ENCODE measurements around the gene SMIM20. TPM values are rescaled to one million over a fixed set of nuclear protein-coding genes. Genes with fewer than 3 reads are reported as not detected.

Gene SMIM20
- total and polyA plus RNA-seq, 2 of the 4 experiments (the other 2 are of a cell fraction) = 13.6 to 23.1 TPM

GRCh38 chr4:25978327-25978726 is 64.3 kb downstream of the SMIM20 start:
- H3K56ac ChIP-seq (ENCODE audit: extremely low read depth, insufficient read depth, low read length) = no peak overlapping the region
- 0 out of 2 replicates have a peak, but pooled peaks cover 2% of the 10 kb centered on the region for H3K4me1 ChIP-seq (ENCODE audit: control insufficient read depth, insufficient read depth, low read length)
- TF ChIP-seq USF2 (IDR thresholded peaks at IDR 0.05; ENCODE audit: low read depth, low read length) = no peak
- TF ChIP-seq NFE2L2 (IDR thresholded peaks at IDR 0.05; ENCODE audit: low read depth, low read length) = no peak
- TF ChIP-seq CHD1 (IDR thresholded peaks at IDR 0.05; ENCODE audit: low read depth, low read length) = no peak
- no peak for TF ChIP-seq CTCF (conservative IDR thresholded peaks at IDR 0.05; ENCODE audit: low read depth, low read length)
- TF ChIP-seq MXI1 (IDR thresholded peaks at IDR 0.05; ENCODE audit: borderline replicate concordance, low read depth, low read length) = no peak
- TF ChIP-seq RFX5 (IDR thresholded peaks at IDR 0.05; ENCODE audit: low read depth, low read length) = no peak
- TF ChIP-seq ELK1 (IDR thresholded peaks at IDR 0.05; ENCODE audit: borderline replicate concordance, low read depth, low read length) = no peak
- no peak for TF ChIP-seq POLR2A (IDR thresholded peaks at IDR 0.05; ENCODE audit: low read depth, low read length)
- TF ChIP-seq CEBPB (IDR thresholded peaks at IDR 0.05; ENCODE audit: low read depth, low read length) = no peak
- no peak for TF ChIP-seq RCOR1 (IDR thresholded peaks at IDR 0.05; ENCODE audit: insufficient replicate concordance, low read length)
- DNase-seq = no peak
- H3K18ac ChIP-seq (ENCODE audit: low read depth, low read length) = no peak overlapping the region
- H4K8ac ChIP-seq (ENCODE audit: low read depth in 2 of 2, low read length in 2 of 2) = no peak overlapping the region
- H3K27ac ChIP-seq (ENCODE audit: insufficient read depth, low read length) = no peak overlapping the region
- intact Hi-C loops (cut with micrococcal nuclease) = no loop called here
- H4K20me1 ChIP-seq (ENCODE audit: insufficient read depth, low read length) = no peaks in the 10 kb centered on the region
- 22% methylated on average over 5 of the region's 8 CpGs; no CpG with 5 or more reads in 1 of the 2 experiments for WGBS, 2 experiments (ENCODE audit: extremely low coverage in 2 of 2, insufficient read length in 1 of 2)
- BruUV-seq (replicated peaks) = no TSS peak
- no peak overlapping the region for H3K9ac ChIP-seq (ENCODE audit: low read depth, low read length)
- ChIA-PET POLR2A (ENCODE audit: unreplicated experiment) (no interaction called here), CTCF (no interaction called here)
- no peak overlapping the region for H2AK9ac ChIP-seq (replicated peaks; ENCODE audit: low read depth, low read length, poor library complexity)
- no peak overlapping the region for H2BK120ac ChIP-seq (ENCODE audit: low read depth, low read length)
- H2BK20ac ChIP-seq (ENCODE audit: low read depth, low read length) = no peak overlapping the region
- no peak overlapping the region for H3K4me2 ChIP-seq (ENCODE audit: low read depth, low read length)
- peak overlapping the region; percentile 60 for H2AFZ ChIP-seq (replicated peaks; ENCODE audit: low read length, poor library complexity)
- no peak overlapping the region for H4K91ac ChIP-seq (ENCODE audit: insufficient read depth, low read depth, low read length)
- H3K9me3 ChIP-seq (ENCODE audit: control insufficient read depth, insufficient read depth, low read length) = no peaks in the 10 kb centered on the region
- no peaks in the 10 kb centered on the region for H3K36me3 ChIP-seq (ENCODE audit: control insufficient read depth, insufficient read depth, low read length)
- no peak overlapping the region for H2BK15ac ChIP-seq (ENCODE audit: low read depth, low read length)
- no peak overlapping the region for H3K4me3 ChIP-seq (ENCODE audit: insufficient read depth, low read depth, low read length)
- H2AK5ac ChIP-seq (ENCODE audit: low read depth, low read length) = no peak overlapping the region
- no peaks in the 10 kb centered on the region for H3K9me1 ChIP-seq (ENCODE audit: insufficient read depth, low read length)
- H4K5ac ChIP-seq (ENCODE audit: low read depth, low read length) = no peak overlapping the region
- H3K14ac ChIP-seq (replicated peaks; ENCODE audit: low read depth, low read length) = no peak overlapping the region; the same call in 1 of the 2 replicates
- in situ Hi-C loops (cut with MboI; ENCODE audit: low sequenced_read_pairs) = loop anchor here (25.0 kb wide), 1 partner anchor 1034 kb away; no protein-coding TSS in a partner anchor
- H3K23ac ChIP-seq (ENCODE audit: low read depth, low read length) = no peak overlapping the region
- ATAC-seq (ENCODE audit: low read depth) = no peak
- no peak overlapping the region for H2BK5ac ChIP-seq (ENCODE audit: low read depth, low read length, poor library complexity, severe bottlenecking)
- no peaks in the 10 kb centered on the region for H3K79me1 ChIP-seq (ENCODE audit: low read depth in 1 of 2, low read length in 2 of 2)
- dilution Hi-C loops (cut with HindIII; ENCODE audit: low sequenced_read_pairs, unreplicated experiment) = no loop called here
- no peak overlapping the region for H3K4ac ChIP-seq (ENCODE audit: low read depth, low read length)
- H3K27me3 ChIP-seq (ENCODE audit: control insufficient read depth, insufficient read depth, low read length) = peaks cover 5% of the 10 kb centered on the region

Measured in IMR-90 (cell line).